Trophoblast cell (in vitro differentiated cells and primary cell): ENCODE data around the gene RBM20.

Source experiments
- DNase-seq, 2 donors: peaks; one replicate each; pipeline ENCODE4 v3.0.0-alpha.2; 2016
- H2AFZ ChIP-seq: 2 replicates; pipeline ENCODE4 v1.6.1; 2013; ENCODE audit warnings: low read length, moderate library complexity, mild to moderate bottlenecking; ENCODE audit not compliant: insufficient read depth, poor library complexity
- H2AK5ac ChIP-seq: 2 replicates; pipeline ENCODE4 v1.6.1; 2013; ENCODE audit warnings: mild to moderate bottlenecking, low read length
- H2BK120ac ChIP-seq: 2 replicates; pipeline ENCODE4 v1.6.1; 2013; ENCODE audit warnings: low read length, mild to moderate bottlenecking, moderate library complexity; ENCODE audit not compliant: insufficient read depth, poor library complexity
- H2BK12ac ChIP-seq: 2 replicates; pipeline ENCODE4 v1.6.1; 2013; ENCODE audit warnings: mild to moderate bottlenecking, low read length, moderate library complexity
- H2BK5ac ChIP-seq: 2 replicates; pipeline ENCODE4 v1.6.1; 2013; ENCODE audit warnings: low read length, low read depth, moderate library complexity, mild to moderate bottlenecking; ENCODE audit not compliant: poor library complexity
- H3K14ac ChIP-seq: 2 replicates; pipeline ENCODE4 v1.6.1; 2013; ENCODE audit warnings: mild to moderate bottlenecking, low read length
- H3K18ac ChIP-seq: 2 replicates; pipeline ENCODE4 v1.6.1; 2013; ENCODE audit warnings: mild to moderate bottlenecking, low read length
- H3K23ac ChIP-seq: 2 replicates; pipeline ENCODE4 v1.6.1; 2013; ENCODE audit warnings: low read length
- H3K27ac ChIP-seq: 2 replicates; pipeline ENCODE4 v1.5.1; 2013; ENCODE audit warnings: low read depth, mild to moderate bottlenecking, inconsistent platforms, low read length, moderate library complexity
- H3K27me3 ChIP-seq: 2 replicates; pipeline ENCODE4 v1.6.1; 2013; ENCODE audit warnings: inconsistent platforms, mild to moderate bottlenecking, low read length, moderate library complexity; ENCODE audit not compliant: insufficient read depth
- H3K36me3 ChIP-seq, 2 experiments: 1 replicate in 1 of 2; 2 replicates in 1 of 2; pipeline ENCODE4 v1.6.1; 2013; ENCODE audit warnings: low read length in 2 of 2, mild to moderate bottlenecking in 2 of 2, moderate library complexity in 1 of 2; ENCODE audit not compliant: insufficient read depth in 2 of 2, control insufficient read depth in 1 of 2
- H3K4ac ChIP-seq: 2 replicates; pipeline ENCODE4 v1.6.1; 2013; ENCODE audit warnings: low read depth, mild to moderate bottlenecking, low read length, moderate library complexity
- H3K4me1 ChIP-seq, 2 experiments: 1 replicate in 1 of 2; 2 replicates in 1 of 2; pipeline ENCODE4 v1.6.1; 2013; ENCODE audit warnings: low read length in 2 of 2, mild to moderate bottlenecking in 2 of 2, moderate library complexity in 1 of 2; ENCODE audit not compliant: insufficient read depth in 2 of 2, control insufficient read depth in 1 of 2
- H3K4me2 ChIP-seq: 2 replicates; pipeline ENCODE4 v1.6.1; 2013; ENCODE audit warnings: inconsistent platforms, mild to moderate bottlenecking, low read length, moderate library complexity
- H3K4me3 ChIP-seq: 2 replicates; pipeline ENCODE4 v1.5.1; 2013; ENCODE audit warnings: mild to moderate bottlenecking, low read depth, low read length, inconsistent platforms
- H3K79me1 ChIP-seq: one replicate; pipeline ENCODE4 v1.6.1; 2013; ENCODE audit warnings: low read length
- H3K79me2 ChIP-seq: 2 replicates; pipeline ENCODE4 v1.6.1; 2013; ENCODE audit warnings: low read length, mild to moderate bottlenecking; ENCODE audit not compliant: control insufficient read depth, insufficient read depth, poor library complexity
- H3K9ac ChIP-seq: 2 replicates; pipeline ENCODE4 v1.6.1; 2013; ENCODE audit warnings: mild to moderate bottlenecking, low read length
- H3K9me3 ChIP-seq: 2 replicates; pipeline ENCODE4 v1.6.1; 2013; ENCODE audit warnings: low read depth, mild to moderate bottlenecking, control low read depth, inconsistent platforms, low read length; ENCODE audit not compliant: insufficient read depth
- H4K12ac ChIP-seq: 2 replicates; pipeline ENCODE4 v1.6.1; 2013; ENCODE audit warnings: low read depth, mild to moderate bottlenecking, low read length, moderate library complexity
- H4K8ac ChIP-seq: 2 replicates; pipeline ENCODE4 v1.6.1; 2013; ENCODE audit warnings: low read depth, mild to moderate bottlenecking, low read length, moderate library complexity
- H4K91ac ChIP-seq: one replicate; pipeline ENCODE4 v1.6.1; 2013; ENCODE audit warnings: low read depth, mild to moderate bottlenecking, low read length, moderate library complexity
- WGBS: extraction: QIAGEN DNeasy Blood & Tissue Kit; methylation state at CpG from one replicate; pipeline ENCODE4 v1.1.7; 2013; ENCODE audit warnings: missing lambda C conversion rate; ENCODE audit not compliant: insufficient read length, insufficient coverage; ENCODE audit errors: extremely low coverage; 5-methylcytosine and 5-hydroxymethylcytosine counted together

The RBM20 gene

DNA sequence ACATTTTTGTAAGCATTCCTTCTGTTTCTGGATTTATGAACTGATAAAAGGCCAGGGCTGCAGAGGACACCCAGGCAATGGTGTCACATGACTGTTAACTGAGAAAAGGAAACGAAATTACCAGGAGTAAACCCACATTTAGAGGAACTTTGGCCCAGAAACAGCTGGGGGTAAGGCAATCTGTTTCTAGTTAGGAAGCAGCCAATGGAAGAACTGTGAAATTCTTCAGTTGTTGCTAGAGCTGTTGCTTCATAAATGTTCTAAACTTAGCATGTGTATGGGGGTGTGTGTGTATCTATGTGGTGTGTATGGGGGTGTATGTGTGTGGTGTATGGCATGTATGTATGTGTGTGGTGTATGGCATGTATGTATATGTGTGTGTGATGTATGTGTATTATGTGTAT lies 215.8 kb downstream of the RBM20 start:
- Histone ChIP-seq H3K4me3 (no peak overlapping the region), H2AFZ (no peak overlapping the region), H3K36me3 (no peaks in the 10 kb centered on the region), H3K23ac (no peak overlapping the region), H3K18ac (no peak overlapping the region), H4K12ac (no peak overlapping the region), H3K14ac (no peak overlapping the region), H2BK12ac (no peak overlapping the region), H3K79me2 (no peaks in the 10 kb centered on the region), H2BK120ac (no peak overlapping the region), H3K4me1 (peaks cover 15 to 24% of the 10 kb centered on the region in 2 experiments), H3K9me3 (no peaks in the 10 kb centered on the region), H4K8ac (no peak overlapping the region), H2AK5ac (no peak overlapping the region), H3K27ac (no peak overlapping the region), H3K4ac (no peak overlapping the region), H3K4me2 (no peak overlapping the region), H3K9ac (no peak overlapping the region), H4K91ac (no peak overlapping the region), H3K79me1 (peaks cover 8% of the 10 kb centered on the region), H3K27me3 (no peaks in the 10 kb centered on the region), H2BK5ac (no peak overlapping the region)
- no CpG with 5 or more reads among the region's 1 CpG for WGBS
- peak in 1 of 2 donors; percentile 63 for DNase-seq

GRCh38 chr10:110860576-110861241 lies 216.6 kb downstream of the RBM20 start:
- Histone ChIP-seq H3K9ac (no peak overlapping the region), H3K79me1 (peaks cover 8% of the 10 kb centered on the region), H3K4me1 (peaks cover 15 to 24% of the 10 kb centered on the region in 2 experiments), H2BK12ac (peak overlapping the region; percentile 42), H2BK5ac (peak overlapping the region; percentile 14), H3K23ac (no peak overlapping the region), H4K8ac (peak overlapping the region; percentile 59), H2AFZ (peak overlapping the region; percentile 23), H4K91ac (peak overlapping the region; percentile 32), H4K12ac (peak overlapping the region; percentile 4), H3K14ac (peak overlapping the region; percentile 61), H3K4me3 (no peak overlapping the region), H3K79me2 (no peaks in the 10 kb centered on the region), H3K36me3 (no peaks in the 10 kb centered on the region), H3K4ac (no peak overlapping the region), H3K27me3 (no peaks in the 10 kb centered on the region), H3K18ac (peak overlapping the region; percentile 21), H2BK120ac (no peak overlapping the region), H2AK5ac (no peak overlapping the region), H3K4me2 (no peak overlapping the region), H3K9me3 (no peaks in the 10 kb centered on the region), H3K27ac (peak overlapping the region; percentile 50)
- WGBS, result no CpG with 5 or more reads among the region's 7 CpGs
- DNase-seq, result peak; percentile 76 to 80

- Histone ChIP-seq H3K4me3 (no peak overlapping the region), H2AFZ (no peak overlapping the region), H4K8ac (no peak overlapping the region), H3K36me3 (no peaks in the 10 kb centered on the region), H3K14ac (no peak overlapping the region), H3K9ac (no peak overlapping the region), H2BK5ac (no peak overlapping the region), H3K18ac (no peak overlapping the region), H3K4me2 (no peak overlapping the region), H2BK120ac (no peak overlapping the region), H3K23ac (no peak overlapping the region), H3K79me2 (no peaks in the 10 kb centered on the region), H4K12ac (no peak overlapping the region), H3K27me3 (no peaks in the 10 kb centered on the region), H2BK12ac (no peak overlapping the region), H3K79me1 (peaks cover 8% of the 10 kb centered on the region), H3K27ac (no peak overlapping the region), H4K91ac (no peak overlapping the region), H3K9me3 (no peaks in the 10 kb centered on the region), H3K4me1 (peaks cover 15 to 23% of the 10 kb centered on the region in 2 experiments), H2AK5ac (no peak overlapping the region), H3K4ac (no peak overlapping the region)
- no peak for DNase-seq
- WGBS, result no CpG with 5 or more reads among the region's 2 CpGs
These were observed 217.3 kb downstream of the RBM20 start for GRCh38 chr10:110861476-110861875.

GRCh38 chr10:110861930-110862649 lies 218.0 kb downstream of the RBM20 start:
- Histone ChIP-seq H3K18ac (no peak overlapping the region), H2BK5ac (no peak overlapping the region), H3K14ac (no peak overlapping the region), H4K12ac (no peak overlapping the region), H3K27ac (no peak overlapping the region), H3K4me2 (no peak overlapping the region), H2AFZ (no peak overlapping the region), H4K91ac (no peak overlapping the region), H3K79me2 (no peaks in the 10 kb centered on the region), H2BK12ac (no peak overlapping the region), H2BK120ac (no peak overlapping the region), H3K36me3 (no peaks in the 10 kb centered on the region), H3K4me3 (no peak overlapping the region), H3K27me3 (no peaks in the 10 kb centered on the region), H2AK5ac (no peak overlapping the region), H3K4ac (no peak overlapping the region), H3K9me3 (no peaks in the 10 kb centered on the region), H4K8ac (no peak overlapping the region), H3K9ac (no peak overlapping the region), H3K4me1 (peaks cover 15 to 23% of the 10 kb centered on the region in 2 experiments), H3K23ac (no peak overlapping the region), H3K79me1 (peaks cover 8% of the 10 kb centered on the region)
- WGBS, result no CpG with 5 or more reads among the region's 6 CpGs
- peak; percentile 86 to 93 for DNase-seq
